GM18907 (cell line): ENCODE results near the gene ST7.

ENCODE experiments used
- ATAC-seq: cut with Tn5 transposase; IDR thresholded peaks from one replicate; pipeline ENCODE4 v1.9.1; 2021; ENCODE audit warnings: mild to moderate bottlenecking, moderate library complexity; ENCODE audit not compliant: unreplicated experiment

Gene ST7

DNA sequence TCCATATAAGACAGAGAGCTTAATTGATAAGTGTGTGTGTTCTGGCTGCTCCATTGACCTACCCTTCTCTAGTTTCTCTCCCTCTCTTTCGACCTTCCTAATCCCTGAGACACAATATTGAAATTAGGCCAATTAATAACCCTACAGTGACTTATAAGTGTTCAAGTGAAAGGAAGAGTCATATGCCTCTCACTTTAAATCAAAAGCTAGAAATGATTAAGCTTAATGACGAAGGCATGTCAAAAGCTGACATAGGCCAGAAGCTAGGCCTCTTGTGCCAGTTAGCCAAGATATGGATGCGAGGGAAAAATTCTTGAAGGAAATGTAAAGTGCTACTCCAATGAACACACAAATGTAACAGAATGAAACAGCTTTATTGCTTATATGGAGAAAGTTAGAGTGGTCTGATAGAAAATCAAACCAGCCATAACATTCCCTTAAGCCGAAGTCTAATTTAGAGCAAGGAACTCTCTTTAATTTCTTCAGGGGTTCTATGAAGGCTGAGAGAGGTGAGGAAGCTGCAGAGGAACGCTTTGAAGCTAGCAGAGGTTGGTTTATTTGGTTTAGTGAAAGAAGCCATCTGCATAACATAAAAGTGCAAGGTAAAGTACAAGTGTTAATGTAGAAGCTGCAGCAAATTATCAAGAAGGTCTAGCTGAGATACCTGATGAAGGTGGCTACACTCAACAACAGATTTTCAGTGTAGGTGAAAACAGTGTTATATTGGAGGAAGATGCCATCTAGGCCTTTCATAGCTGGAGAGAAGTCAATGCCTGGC, 53.8 kb downstream of the ST7 start:
- ATAC-seq = no peak

DNA sequence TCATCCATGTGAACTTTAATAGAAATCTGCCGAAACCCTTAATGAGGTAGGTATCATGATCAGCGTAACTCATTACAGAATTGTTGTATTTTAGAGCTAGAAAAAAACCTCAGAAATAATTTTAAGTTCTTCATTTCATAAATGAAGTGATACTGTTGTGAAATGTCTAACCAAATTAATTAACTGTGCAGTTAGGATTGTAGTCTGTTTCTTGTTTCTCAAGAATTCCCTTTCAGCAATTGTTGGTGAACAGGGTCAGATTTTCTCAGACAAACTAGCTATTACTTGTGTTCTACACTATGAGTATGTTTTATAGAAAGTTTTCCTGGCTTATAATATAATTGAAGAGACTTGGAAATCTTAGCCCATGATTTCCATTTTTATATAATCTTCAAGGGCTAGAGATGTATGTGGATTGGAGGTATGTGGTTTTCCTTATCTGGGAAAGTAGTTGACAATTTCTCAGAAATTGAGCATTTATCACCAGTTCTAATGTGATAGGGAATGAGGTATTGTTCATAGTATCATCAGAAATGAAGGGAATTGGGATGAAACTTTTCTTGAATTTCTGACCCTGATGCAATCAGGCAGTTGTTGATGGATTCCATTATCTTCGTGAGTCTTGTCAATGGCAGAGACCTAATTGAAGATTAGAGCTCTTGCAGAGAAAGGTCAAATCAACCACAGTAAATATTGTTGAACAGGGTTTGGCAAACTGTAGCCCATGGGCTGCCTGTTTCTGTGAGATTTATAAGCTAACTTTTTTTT, 55.0 kb downstream of the ST7 start:
- ATAC-seq = no peak

GRCh38 chr7:117008886-117009531, 55.7 kb downstream of the ST7 start:
- ATAC-seq = peak; percentile 19

DNA sequence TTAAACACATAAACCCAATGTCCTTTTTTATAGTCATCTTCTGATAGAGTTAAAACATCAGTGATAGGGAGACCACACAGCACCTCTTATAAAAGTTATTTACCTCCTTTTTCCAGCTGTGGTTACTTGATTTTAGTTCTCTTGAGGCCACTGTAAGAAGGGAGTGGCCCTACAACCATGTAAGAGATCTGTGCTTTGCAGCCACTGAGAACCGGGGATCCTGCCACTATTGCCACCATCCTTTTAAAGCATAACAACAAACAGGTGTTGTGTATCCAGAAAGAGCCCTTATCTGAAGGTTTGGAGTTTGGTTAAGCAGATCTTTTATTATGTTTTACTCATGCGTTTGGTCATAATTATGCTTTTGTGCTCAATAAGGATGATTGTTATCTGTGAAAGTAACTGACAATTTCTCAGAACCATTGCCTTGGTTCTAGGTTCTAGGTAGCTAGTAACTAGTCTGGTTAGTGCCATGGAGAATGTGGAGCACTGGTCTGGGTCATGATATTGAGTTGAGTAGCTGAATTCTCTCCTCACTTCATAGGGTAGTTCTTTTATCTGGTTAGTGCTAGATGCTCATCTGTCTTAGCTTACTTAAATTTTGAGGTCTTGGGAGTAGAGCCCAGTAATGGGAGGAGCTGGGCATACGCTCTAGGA, 56.5 kb downstream of the ST7 start:
- no peak for ATAC-seq

- peak; percentile 53 for ATAC-seq
These were observed 57.3 kb downstream of the ST7 start for GRCh38 chr7:117010375-117011133.

GRCh38 chr7:117011419-117012260, 58.3 kb downstream of the ST7 start:
- ATAC-seq = peak; percentile 81

- peak; percentile 18 for ATAC-seq
These were observed 59.0 kb downstream of the ST7 start for GRCh38 chr7:117012284-117012683.

GRCh38 chr7:117012696-117013095, 59.4 kb downstream of the ST7 start:
- ATAC-seq = no peak

- ATAC-seq = no peak
These were observed 60.9 kb downstream of the ST7 start for GRCh38 chr7:117014099-117014656.

- ATAC-seq = peak; percentile 42
These were observed 61.4 kb downstream of the ST7 start for GRCh38 chr7:117014673-117015133.

DNA sequence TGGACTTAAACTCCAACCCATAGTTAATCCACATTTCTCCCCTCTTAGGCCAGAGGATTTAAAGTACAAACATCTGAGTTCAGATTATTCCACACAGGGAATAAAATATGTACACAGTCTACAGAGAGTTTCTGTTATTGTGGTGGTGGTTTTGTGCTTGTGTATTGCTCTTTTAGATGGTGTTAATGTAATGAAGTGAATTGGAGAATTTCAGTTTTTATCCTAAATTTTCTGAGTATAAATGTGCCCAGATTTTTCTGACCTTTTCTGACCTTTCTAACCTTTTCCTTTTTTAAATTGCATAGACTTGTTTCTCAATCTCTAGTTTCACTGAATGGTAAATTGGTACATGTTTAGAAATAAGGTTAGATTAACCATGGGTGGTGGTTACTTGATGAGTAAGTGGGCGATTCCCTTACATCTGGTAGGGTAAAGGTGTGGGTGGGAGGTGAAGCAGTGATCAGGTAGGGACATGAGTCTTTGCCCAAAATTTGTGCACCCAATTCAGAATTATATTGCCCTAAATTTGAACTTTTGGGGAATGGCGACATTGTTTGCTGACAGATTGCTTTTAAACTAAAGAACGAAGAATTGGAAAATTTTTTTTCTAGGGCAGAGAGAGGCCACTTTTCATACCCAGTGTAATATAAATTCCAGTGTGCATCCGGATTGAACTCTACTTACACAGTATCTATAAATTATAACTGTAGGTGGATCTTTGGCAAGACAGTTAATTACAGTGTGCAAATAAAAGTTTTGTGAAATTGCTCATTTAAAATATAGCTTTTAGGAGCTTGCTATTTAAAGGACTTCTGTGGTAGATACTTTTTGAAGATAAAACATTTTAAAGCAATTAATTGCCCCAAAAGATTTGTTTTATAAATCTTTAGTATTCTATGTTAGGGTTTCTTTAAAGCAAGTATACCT, 62.2 kb downstream of the ST7 start:
- no peak for ATAC-seq

- ATAC-seq = no peak
These were observed 63.7 kb downstream of the ST7 start for GRCh38 chr7:117017017-117017451.

DNA sequence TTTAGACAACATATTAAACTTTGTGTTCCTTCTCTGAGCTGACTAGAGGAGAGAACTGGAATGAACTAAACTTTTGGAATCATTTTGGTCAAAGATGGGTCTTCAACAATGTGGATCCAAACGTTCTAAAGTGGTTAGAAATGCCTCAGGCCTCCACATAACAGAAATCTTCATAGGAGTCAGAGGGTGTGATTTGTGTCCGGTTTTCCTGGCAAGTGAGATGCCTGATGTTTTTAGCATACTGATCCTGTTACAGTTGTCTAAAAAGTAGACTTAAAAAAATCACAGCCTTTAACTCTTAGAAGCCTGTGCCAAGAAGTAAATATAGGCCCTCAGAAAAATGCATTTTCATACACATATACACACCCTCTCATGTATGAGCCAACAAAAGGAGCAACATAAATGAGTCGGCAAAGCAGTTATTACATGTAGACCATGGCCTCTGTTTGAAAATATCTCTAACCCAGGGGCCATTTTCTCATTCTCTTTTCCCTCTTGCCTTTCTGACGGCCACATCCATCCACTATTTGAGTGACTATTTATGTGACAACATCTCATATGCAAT, 64.5 kb downstream of the ST7 start:
- no peak for ATAC-seq

DNA sequence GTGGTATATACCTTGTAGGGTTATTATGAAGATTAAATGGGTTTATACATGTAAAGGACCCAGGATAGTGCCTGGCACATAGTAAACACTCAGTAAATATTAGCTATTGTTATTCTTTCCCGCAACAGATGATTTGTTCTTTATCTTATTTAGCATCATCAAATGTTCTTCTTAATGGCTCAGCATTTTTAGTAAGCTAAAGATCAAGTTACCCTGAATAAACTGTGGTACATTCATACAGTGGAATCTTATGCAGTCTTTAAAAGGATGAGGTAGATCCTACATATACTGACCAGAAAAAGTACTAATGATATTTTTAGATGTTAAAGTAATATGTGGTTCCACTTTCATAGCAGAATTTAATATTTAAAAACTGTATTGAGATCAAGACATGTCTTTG, 65.4 kb downstream of the ST7 start:
- no peak for ATAC-seq

DNA sequence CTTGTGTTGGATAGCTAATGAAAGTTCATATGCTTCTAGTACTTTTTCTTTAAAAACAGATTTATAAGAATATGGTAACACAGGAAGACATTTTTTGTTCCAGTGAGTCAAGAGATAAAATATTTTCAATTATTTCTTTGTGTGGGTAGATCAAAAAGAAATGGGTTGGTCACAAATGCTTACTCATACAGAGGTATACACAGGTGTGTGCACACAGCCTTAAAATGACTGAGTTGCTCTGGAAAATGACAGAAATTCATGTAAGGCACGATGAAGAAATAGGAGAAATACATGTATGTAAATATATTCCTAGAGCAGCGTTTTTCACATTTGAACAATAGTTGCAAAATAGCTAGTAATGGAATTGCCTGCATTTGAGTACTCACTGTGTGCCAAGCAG, 66.0 kb downstream of the ST7 start:
- no peak for ATAC-seq

GRCh38 chr7:117019786-117020590, 66.7 kb downstream of the ST7 start:
- ATAC-seq = no peak

- ATAC-seq = no peak
These were observed 67.3 kb downstream of the ST7 start for GRCh38 chr7:117020591-117020973.
